Endodermal cell (in vitro differentiated cells): Measurements from ENCODE around the gene PDLIM3. TPM values are rescaled to one million over a fixed set of nuclear protein-coding genes. Genes with fewer than 3 reads are reported as not detected.

Experiments used
- DNase-seq: peaks from one replicate; pipeline ENCODE4 v3.0.0-alpha.2; 2017
- H3K27ac ChIP-seq: 2 replicates; pipeline ENCODE4 v1.5.1; 2013; ENCODE audit warnings: mild to moderate bottlenecking, low read depth, low read length, moderate library complexity
- H3K27me3 ChIP-seq: 2 replicates; pipeline ENCODE4 v1.6.1; 2013; ENCODE audit warnings: mild to moderate bottlenecking, low read length, moderate library complexity; ENCODE audit not compliant: insufficient read depth, control insufficient read depth, poor library complexity, severe bottlenecking
- H3K36me3 ChIP-seq: 2 replicates; pipeline ENCODE4 v1.7.0; 2013; ENCODE audit warnings: mild to moderate bottlenecking, low read length, moderate library complexity; ENCODE audit not compliant: control insufficient read depth, insufficient read depth
- H3K4me1 ChIP-seq: one replicate; pipeline ENCODE4 v1.7.0; 2013; ENCODE audit warnings: low read length; ENCODE audit not compliant: control insufficient read depth, insufficient read depth
- H3K4me3 ChIP-seq: 2 replicates; pipeline ENCODE4 v1.5.1; 2013; ENCODE audit warnings: mild to moderate bottlenecking, low read length, moderate library complexity
- H3K9ac ChIP-seq: 2 replicates; pipeline ENCODE4 v1.6.1; 2013; ENCODE audit warnings: mild to moderate bottlenecking, low read length, moderate library complexity; ENCODE audit not compliant: poor library complexity, severe bottlenecking; ENCODE audit errors: extremely low read depth
- H3K9me3 ChIP-seq: 2 replicates; pipeline ENCODE4 v1.6.1; 2013; ENCODE audit warnings: mild to moderate bottlenecking, low read length, moderate library complexity; ENCODE audit not compliant: control insufficient read depth
- H3K27ac Mint-ChIP-seq: 2 replicates; pipeline ENCODE4 v1.8.0; 2020; ENCODE audit warnings: mixed read lengths
- H3K27me3 Mint-ChIP-seq: 2 replicates; pipeline ENCODE4 v1.8.0; 2021; ENCODE audit warnings: mild to moderate bottlenecking, mixed read lengths; ENCODE audit not compliant: insufficient read depth
- H3K36me3 Mint-ChIP-seq: 2 replicates; pipeline ENCODE4 v1.8.0; 2020; ENCODE audit warnings: low read depth, mixed read lengths
- H3K4me1 Mint-ChIP-seq: 2 replicates; pipeline ENCODE4 v1.8.0; 2020; ENCODE audit warnings: mixed read lengths
- H3K4me3 Mint-ChIP-seq: 2 replicates; pipeline ENCODE4 v1.8.0; 2020; ENCODE audit warnings: mild to moderate bottlenecking, moderate library complexity, mixed read lengths
- H3K9me3 Mint-ChIP-seq: 2 replicates; pipeline ENCODE4 v1.8.0; 2020; ENCODE audit warnings: mild to moderate bottlenecking, mixed read lengths
- WGBS, 2 experiments: methylation state at CpG; one replicate each; pipeline versions ENCODE4 v1.1.5 to v1.1.7; 2013; ENCODE audit warnings: missing lambda C conversion rate in 2 of 2, mixed read lengths in 1 of 2; ENCODE audit not compliant: insufficient coverage in 1 of 2, insufficient read length in 1 of 2; 5-methylcytosine and 5-hydroxymethylcytosine counted together
- total RNA-seq, 2 donors: library from RNA; stranded (reverse); fragmentation: NEBNext Ultra II Directional in 1 of 2; extraction: Animal tissue kit (Norgen Biotek cat#: 25700) in 1 of 2; gene quantifications; 2 replicates in 1 of 2; 3 replicates in 1 of 2; pipeline ENCODE4 v1.2.1, GENCODE V29; 2021
- TF ChIP-seq, protein P1 (sequence below): fragments of 200-600 bp; sonication (generic); conservative IDR thresholded peaks from 2 replicates; pipeline ENCODE4 v1.5.0; 2021; ENCODE audit warnings: antibody characterized with exemption, mild to moderate bottlenecking

Gene PDLIM3
- total RNA-seq, 2 donors from 2014 or later: 4.3 to 11.0 TPM

DNA sequence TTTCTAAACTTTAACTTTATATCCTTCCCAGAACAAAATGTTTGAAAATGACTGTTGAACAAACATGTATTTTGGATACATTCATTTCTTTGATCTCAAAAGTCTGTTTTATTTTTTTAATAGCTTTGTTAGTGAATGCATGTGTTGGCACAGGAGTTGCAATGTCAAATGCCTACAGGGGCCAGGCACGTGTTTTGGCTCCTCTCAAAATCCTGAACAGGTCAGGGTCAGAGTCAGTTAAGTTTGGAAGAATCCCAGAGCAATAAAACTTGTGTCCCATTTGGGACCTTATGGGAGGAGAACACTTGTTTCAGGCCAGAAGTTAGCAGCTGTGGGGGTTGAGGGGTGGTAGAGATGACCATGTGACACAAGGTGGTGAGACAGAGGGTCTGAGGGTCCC is 34.7 kb downstream of the PDLIM3 start:
- no peak overlapping the region for H3K27ac Mint-ChIP-seq
- H3K4me1 ChIP-seq: peaks cover 3% of the 10 kb centered on the region
- H3K4me3 ChIP-seq: peak overlapping the region; percentile 23
- H3K36me3 ChIP-seq: peaks cover 20% of the 10 kb centered on the region
- no peak overlapping the region for H3K4me3 Mint-ChIP-seq
- H3K9me3 Mint-ChIP-seq: peaks cover 22% of the 10 kb centered on the region
- no peaks in the 10 kb centered on the region for H3K4me1 Mint-ChIP-seq
- H3K27me3 Mint-ChIP-seq: peaks cover 10% of the 10 kb centered on the region
- TF ChIP-seq, protein P1, sequence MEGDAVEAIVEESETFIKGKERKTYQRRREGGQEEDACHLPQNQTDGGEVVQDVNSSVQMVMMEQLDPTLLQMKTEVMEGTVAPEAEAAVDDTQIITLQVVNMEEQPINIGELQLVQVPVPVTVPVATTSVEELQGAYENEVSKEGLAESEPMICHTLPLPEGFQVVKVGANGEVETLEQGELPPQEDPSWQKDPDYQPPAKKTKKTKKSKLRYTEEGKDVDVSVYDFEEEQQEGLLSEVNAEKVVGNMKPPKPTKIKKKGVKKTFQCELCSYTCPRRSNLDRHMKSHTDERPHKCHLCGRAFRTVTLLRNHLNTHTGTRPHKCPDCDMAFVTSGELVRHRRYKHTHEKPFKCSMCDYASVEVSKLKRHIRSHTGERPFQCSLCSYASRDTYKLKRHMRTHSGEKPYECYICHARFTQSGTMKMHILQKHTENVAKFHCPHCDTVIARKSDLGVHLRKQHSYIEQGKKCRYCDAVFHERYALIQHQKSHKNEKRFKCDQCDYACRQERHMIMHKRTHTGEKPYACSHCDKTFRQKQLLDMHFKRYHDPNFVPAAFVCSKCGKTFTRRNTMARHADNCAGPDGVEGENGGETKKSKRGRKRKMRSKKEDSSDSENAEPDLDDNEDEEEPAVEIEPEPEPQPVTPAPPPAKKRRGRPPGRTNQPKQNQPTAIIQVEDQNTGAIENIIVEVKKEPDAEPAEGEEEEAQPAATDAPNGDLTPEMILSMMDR: no peak
- peaks cover 17% of the 10 kb centered on the region for H3K9me3 ChIP-seq
- H3K9ac ChIP-seq: no peak overlapping the region
- peaks cover 7% of the 10 kb centered on the region for H3K36me3 Mint-ChIP-seq
- H3K27ac ChIP-seq: no peak overlapping the region
- DNase-seq: no peak
- WGBS, 2 experiments: 90 to 91% methylated on average over 1 of the region's 1 CpG
- no peaks in the 10 kb centered on the region for H3K27me3 ChIP-seq

DNA sequence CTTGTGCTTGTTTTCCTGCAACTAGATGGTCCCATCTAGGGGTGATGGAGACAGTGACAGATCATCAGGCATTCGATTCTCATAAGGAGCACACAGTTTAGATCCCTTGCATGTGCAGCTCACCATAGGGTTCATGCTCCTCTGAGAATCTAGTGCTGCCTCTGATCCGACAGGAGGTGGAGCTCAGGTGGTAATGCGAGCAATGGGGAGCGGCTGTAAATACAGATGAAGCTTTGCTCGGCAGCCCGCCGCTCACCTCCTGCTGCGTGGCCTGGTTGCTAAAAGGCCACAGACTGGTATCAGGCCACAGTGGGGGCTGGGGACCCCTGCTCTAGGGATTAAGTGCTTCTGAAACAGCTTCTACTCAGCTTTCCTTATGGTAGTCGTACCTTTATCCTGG is 35.3 kb downstream of the PDLIM3 start:
- TF ChIP-seq, protein P1: no peak
- peaks cover 20% of the 10 kb centered on the region for H3K36me3 ChIP-seq
- no peak overlapping the region for H3K27ac Mint-ChIP-seq
- H3K36me3 Mint-ChIP-seq: peaks cover 7% of the 10 kb centered on the region
- peaks cover 3% of the 10 kb centered on the region for H3K4me1 ChIP-seq
- H3K9ac ChIP-seq: no peak overlapping the region
- no peak overlapping the region for H3K27ac ChIP-seq
- H3K4me3 ChIP-seq: no peak overlapping the region
- no peak overlapping the region for H3K4me3 Mint-ChIP-seq
- H3K4me1 Mint-ChIP-seq: no peaks in the 10 kb centered on the region
- peaks cover 17% of the 10 kb centered on the region for H3K9me3 ChIP-seq
- H3K27me3 Mint-ChIP-seq: peaks cover 12% of the 10 kb centered on the region
- no peak for DNase-seq
- no peaks in the 10 kb centered on the region for H3K27me3 ChIP-seq
- 90 to 93% methylated on average over 8 to 9 of the region's 9 CpGs for WGBS, 2 experiments
- H3K9me3 Mint-ChIP-seq: peaks cover 22% of the 10 kb centered on the region

DNA sequence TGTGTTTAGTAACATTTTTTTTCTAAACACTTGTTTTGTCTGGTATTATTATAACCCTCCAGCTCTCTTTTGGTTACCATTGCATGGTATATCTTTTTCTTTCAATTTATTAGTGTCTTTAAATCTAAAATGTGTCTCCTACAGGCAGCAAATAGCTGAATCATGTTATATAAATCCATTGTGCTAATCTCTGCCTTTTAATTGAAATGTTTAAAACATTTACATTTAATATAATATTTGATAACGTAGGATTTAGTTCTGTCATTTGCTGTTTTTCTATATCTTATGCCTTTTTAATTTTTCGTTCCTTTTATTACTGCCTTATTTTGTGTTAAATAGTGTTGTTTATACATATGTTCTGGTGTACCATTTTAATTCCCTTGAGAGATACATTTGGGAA is 46.7 kb downstream of the PDLIM3 start:
- WGBS, 2 experiments: 86% methylated on average over 1 of the region's 2 CpGs; no CpG with 5 or more reads in 1 of the 2 experiments

More for the DNA sequence above, 46.7 kb downstream of the PDLIM3 start:
- H3K4me1 ChIP-seq: no peaks in the 10 kb centered on the region
- H3K27ac ChIP-seq: no peak overlapping the region
- peaks cover 11% of the 10 kb centered on the region for H3K9me3 Mint-ChIP-seq
- H3K4me3 Mint-ChIP-seq: no peak overlapping the region
- H3K27me3 Mint-ChIP-seq: peaks cover 51% of the 10 kb centered on the region
- H3K9me3 ChIP-seq: peaks cover 14% of the 10 kb centered on the region
- H3K36me3 Mint-ChIP-seq: no peaks in the 10 kb centered on the region
- H3K27me3 ChIP-seq: peaks cover 50% of the 10 kb centered on the region
- no peak overlapping the region for H3K27ac Mint-ChIP-seq
- TF ChIP-seq, protein P1: no peak
- H3K4me1 Mint-ChIP-seq: no peaks in the 10 kb centered on the region
- no peak overlapping the region for H3K9ac ChIP-seq
- H3K36me3 ChIP-seq: no peaks in the 10 kb centered on the region
- DNase-seq: no peak
- H3K4me3 ChIP-seq: no peak overlapping the region
